NCI-H1930 (cell line): ENCODE measurements around the gene DOCK2.
A peak's percentile ranks its signal among the peaks of the same experiment; 100 is the strongest.

Experiments
- DNase-seq, 2 experiments: peaks; one replicate each; lab custom pipeline; 2025; lab: John Stamatoyannopoulos, UW

DOCK2 gene

GRCh38 chr5:170097934-170098333 is 460.9 kb downstream of the DOCK2 start:
- DNase-seq = no peak

DNA sequence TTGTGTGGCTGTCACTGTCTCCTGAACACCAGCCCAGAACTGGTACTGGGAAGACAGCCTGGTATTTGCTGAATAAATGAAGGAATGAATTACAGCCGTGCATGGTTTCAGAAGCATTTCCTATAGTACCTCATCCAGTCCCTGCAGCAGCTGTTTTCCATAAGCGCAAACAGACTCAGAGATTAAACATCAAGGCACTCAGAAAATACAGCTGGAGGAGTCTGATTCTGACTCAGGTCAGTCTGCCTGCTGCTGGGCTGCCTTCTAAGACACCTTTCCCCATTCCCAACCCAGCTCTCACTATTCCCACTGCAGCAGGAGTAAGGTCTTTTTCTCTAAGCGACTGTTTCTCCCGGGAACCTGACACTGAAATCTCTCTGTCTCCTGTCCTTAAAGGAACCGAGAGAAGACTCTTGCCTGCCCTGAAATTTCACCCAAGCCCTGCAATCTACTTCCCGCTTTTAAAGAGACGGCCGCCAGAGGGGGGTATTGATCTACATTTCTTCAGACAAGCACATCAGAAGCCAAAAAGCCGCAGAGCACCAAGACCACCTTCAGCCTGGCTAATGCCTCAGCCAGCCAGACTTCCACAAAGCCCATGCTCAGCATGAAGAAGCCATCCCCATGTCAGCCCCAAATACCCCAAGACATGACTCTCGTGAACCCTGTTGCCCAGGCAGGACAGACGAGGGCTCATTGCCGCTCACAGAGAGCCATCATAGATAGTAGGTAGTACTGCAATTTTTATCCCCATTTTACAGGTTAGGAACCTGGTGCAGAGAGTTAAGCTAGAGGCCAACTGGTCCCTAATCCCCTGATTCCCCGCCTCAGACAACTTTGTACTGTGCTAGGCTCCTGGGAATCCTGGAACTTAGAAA is 463.2 kb downstream of the DOCK2 start:
- peak; percentile 26 to 30 for DNase-seq

- DNase-seq = no peak
Observed at GRCh38 chr5:170103447-170103846, 466.4 kb downstream of the DOCK2 start.

DNA sequence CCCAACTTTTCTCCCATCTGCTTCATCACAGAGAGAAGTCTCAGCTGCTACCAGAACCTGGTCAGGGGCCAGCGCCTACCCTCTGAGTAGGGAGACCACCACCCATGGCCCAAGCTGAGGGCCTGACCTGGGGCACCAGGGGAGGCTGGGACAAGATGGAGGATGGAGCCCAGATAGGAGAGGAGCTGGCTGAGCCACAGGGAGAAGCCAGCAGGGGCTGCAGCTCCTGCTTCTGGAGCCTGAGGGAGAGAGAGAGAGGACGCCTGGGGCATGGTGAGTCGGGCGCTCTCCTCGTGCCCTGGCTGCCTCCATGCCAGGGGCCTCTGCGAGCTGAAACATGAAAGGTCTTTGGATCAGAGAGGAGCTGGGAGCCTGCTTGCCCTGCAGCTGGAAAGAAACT is 467.2 kb downstream of the DOCK2 start:
- no peak for DNase-seq

GRCh38 chr5:170104710-170105109 is 467.6 kb downstream of the DOCK2 start:
- no peak for DNase-seq

GRCh38 chr5:170105642-170106611 is 468.9 kb downstream of the DOCK2 start, which contains the start of gene FOXI1:
Gene FOXI1, plus strand, starts transcription at chr5:170105897. Its CDS starts 61 bp downstream, at chr5:170105958.
- no peak for DNase-seq

DNA sequence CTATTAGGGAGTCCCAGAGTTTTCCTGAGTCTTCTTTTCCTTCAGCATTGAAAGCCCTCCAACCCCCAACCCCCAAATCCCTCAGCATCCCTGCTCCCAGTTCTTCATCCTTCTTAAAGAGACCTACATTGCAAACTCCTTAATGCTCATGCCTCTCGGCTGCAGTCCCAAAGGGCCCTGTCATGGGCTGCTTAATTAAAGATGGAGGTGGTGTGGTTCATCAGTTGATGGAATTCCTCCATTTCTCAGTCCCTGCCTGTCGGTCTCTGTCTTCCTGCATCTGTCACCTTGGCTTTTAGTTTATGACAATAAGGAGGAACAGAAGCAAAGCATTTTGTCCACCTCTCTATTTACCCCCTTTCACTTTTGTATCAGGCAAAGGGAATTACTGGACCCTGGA is 470.6 kb downstream of the DOCK2 start:
- DNase-seq = no peak

DNA sequence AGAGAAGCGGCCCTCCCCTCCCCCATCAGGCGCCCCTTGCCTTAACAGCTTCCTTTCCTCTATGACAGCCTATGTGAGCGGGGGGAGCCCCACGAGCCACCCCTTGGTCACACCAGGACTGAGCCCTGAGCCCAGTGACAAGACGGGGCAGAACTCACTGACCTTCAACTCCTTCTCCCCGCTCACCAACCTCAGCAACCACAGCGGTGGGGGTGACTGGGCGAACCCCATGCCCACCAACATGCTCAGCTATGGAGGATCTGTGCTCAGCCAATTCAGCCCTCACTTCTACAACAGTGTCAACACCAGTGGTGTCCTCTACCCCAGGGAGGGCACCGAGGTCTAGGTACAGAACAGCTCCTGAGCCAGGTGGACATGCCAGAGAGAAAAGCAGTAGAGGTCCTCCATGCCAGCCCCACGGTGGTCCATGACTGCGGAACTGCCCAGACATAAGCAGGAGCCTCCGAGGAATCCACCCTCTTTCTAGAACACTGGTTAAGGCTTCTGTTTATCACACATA is 471.3 kb downstream of the DOCK2 start:
- no peak for DNase-seq

- no peak for DNase-seq
Observed at GRCh38 chr5:170109059-170110031, 472.3 kb downstream of the DOCK2 start.

GRCh38 chr5:170110403-170111087 is 473.5 kb downstream of the DOCK2 start:
- DNase-seq = no peak

DNA sequence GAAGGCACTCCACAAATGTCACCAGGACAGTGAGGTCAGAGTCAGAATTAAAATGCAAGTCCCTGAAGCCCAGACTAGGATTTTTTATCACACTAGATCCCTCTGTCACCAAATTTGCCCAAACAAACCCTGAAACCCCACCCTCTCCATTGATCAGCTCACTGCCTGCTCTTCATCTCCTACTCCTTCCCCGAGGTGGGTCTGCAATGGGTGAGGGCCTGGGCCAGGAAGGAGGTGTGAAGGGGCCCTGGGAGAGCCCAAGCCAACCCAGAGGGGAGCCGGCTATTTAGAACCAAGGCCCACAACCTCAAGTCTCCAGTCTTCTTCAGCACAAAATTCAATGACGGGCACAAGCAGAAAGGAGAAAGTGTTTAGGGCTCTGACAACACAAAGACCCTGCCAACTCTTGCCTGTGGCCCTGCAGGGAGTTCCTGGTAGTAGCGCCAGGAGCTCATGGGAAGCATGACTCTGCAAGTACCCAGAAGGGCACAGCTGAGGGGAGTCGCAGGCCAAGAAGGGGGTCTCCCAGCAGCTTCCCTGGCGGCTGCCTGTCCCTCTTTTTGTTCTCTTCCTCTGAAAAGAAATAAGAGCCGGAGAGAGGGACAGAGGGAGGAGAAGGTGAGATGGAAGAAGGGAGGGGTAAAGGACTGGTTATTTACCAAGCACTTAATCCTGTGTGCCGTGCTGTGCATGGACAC is 474.2 kb downstream of the DOCK2 start:
- DNase-seq = no peak

DNA sequence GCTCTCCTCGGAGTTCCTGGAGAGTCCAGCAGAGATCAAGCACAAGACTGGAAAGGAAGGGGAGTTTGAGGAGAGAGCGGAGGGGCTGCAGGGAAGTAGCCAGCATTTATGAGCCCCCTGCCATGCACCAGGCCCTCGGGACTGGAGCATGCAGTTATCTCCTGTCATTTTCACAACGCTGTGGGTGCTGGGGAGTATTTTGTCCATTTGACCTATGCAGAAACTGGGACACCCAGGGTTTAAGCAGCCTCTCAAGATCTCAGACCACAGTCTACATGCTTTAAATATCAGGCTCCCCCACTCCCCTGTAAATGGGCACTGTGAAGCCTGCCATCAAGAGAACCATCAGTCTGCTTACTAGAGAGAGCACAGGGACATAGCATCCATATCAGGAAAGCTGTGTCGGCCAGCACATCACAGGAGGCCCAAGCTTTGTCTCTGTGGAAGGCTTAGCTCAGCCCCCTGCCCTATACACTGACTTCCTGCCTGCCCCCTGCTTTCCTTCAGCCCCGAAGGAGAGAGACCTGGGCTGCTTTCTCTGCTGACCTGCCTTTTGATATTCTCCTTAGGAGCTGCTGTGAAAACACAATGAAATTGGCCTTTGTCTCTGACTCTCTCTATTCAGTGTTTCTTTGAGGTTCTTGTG is 475.9 kb downstream of the DOCK2 start:
- no peak for DNase-seq

GRCh38 chr5:170113522-170113900 is 476.4 kb downstream of the DOCK2 start:
- no peak for DNase-seq

DNA sequence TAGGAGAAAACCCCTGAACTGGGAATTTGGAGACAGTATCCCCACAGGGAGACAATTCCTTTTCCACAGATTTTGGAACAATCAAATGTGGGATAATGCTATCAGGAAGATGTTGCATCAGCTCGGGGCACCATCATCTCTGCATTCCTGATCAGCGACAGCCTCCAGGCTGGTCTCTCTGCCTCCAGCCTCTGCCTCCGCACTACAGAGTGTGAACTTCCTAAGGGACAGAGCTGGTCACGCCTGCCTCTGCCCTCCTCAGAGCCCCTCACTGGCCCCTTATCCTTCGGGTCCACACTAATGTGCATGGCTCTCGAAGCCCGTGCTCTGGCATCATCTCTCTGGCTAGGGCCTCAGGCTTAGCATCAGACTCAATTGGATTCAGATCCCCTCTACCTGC is 477.2 kb downstream of the DOCK2 start:
- DNase-seq = no peak

- DNase-seq = no peak
Observed at GRCh38 chr5:170115925-170116324, 478.9 kb downstream of the DOCK2 start.

- no peak for DNase-seq
Observed at GRCh38 chr5:170117736-170118135, 480.7 kb downstream of the DOCK2 start.

DNA sequence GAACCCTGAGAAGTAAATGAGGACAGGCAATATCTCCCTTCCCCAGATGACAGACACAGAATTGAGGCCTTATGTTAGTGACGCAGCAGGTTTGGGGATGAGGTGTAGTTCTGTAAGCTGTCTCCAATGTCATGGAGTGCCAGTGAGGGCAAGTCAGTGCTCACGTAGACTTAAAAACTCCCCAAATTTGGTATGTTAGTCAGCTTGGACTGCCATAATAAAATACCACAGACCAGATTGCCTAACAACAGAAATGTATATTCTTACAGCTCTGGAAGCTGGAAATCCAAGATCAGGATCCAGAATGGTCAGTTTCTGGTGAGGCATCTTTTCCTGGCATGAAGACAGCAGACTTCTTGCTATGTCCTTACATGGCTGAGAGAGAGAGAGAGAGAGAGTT is 483.5 kb downstream of the DOCK2 start:
- no peak for DNase-seq

GRCh38 chr5:170121321-170121720 is 484.2 kb downstream of the DOCK2 start:
- DNase-seq = no peak

DNA sequence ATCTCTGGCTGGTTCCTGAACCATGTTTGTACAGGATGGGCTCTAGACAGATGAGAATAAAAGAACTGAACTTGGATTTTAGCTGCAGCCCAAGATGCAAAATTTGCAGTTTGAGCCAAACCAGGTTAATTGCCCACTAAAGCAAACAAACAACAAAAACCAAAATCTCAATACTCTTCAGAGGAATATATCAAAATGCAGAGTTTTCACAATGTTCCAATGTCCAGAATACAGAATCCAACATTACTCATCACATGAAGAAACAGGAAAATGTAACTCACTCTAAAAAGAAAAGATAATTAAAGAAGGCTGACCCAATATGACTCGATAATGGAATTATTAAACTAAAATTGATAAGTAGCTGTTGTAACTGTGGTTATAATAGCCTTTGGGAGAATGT is 489.0 kb downstream of the DOCK2 start:
- no peak for DNase-seq

GRCh38 chr5:170126626-170127025 is 489.6 kb downstream of the DOCK2 start:
- no peak for DNase-seq
